Measurements from ENCODE around the gene KIDINS220.

The KIDINS220 gene

GRCh38 chr2:8867363-8867762, 29.9 kb upstream of the KIDINS220 start:
- no peak overlapping the region for H3K27ac ChIP-seq
- no peaks in the 10 kb centered on the region for H3K9me3 ChIP-seq (ENCODE audit: severe bottlenecking)
- DNase-seq: no peak
- no peaks in the 10 kb centered on the region for H3K27me3 ChIP-seq (ENCODE audit: insufficient read depth, low read depth, severe bottlenecking)
- H3K36me3 ChIP-seq: peaks cover 9% of the 10 kb centered on the region
- no peak for TF ChIP-seq CTCF (IDR thresholded peaks at IDR 0.05; ENCODE audit: low read depth, low read length)
- no peak overlapping the region for H3K4me3 ChIP-seq (ENCODE audit: low read depth, low read length)

DNA sequence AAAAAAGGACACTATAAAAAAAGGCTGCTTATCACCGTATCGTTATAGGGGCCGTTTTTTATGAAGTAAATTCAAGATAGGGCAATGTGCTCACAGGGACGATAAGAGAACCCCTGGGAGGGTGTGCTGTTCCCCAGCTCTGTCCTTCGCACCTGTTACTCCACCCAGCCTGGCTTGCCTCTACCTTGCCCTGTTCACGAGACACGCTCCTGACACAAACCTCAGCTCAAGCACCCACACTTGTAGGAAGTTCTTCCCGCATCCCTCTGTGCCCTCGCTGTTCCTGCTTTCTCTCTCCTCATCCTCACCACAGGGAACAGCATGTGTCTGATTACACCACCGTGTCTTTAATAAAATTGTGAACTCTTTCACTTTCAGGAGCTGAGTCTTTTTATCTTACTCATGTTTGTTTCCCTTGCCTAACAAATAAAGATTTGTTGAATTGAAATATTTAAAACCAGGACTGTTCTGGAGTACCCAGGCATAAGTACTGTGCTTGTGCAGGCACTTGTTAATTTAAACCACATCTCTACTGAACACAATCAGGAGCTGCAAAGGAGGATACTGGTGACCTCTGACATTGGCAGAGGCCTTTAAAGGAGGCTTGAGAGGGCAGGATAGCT, 26.0 kb upstream of the KIDINS220 start:
- Histone ChIP-seq H3K27ac (no peak overlapping the region), H3K9me3 (ENCODE audit: severe bottlenecking) (no peaks in the 10 kb centered on the region), H3K27me3 (ENCODE audit: insufficient read depth, low read depth, severe bottlenecking) (no peaks in the 10 kb centered on the region), H3K4me3 (ENCODE audit: low read depth, low read length) (no peak overlapping the region), H3K36me3 (peaks cover 9% of the 10 kb centered on the region)
- no peak for DNase-seq
- no peak for TF ChIP-seq CTCF (IDR thresholded peaks at IDR 0.05; ENCODE audit: low read depth, low read length)

DNA sequence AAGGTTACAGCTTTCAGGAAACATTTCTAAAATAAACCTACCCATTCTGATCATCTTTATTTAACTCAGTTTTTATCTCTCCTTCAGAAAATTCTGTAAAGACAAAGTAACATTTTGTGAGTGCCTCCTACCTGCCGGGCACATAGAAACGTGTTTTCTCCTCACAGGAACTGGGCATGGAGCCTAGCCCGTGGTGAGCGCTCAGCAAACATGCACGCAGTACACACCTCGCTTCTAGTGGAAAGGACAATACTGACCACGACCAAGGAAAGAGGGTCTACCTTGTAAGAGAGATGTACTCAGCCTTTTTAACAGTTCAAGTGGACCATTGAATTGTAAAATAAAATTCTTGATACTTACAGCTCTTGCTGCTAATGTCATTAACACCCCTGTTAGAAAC, 24.8 kb upstream of the KIDINS220 start:
- H3K36me3 ChIP-seq: peaks cover 7% of the 10 kb centered on the region
- no peak overlapping the region for H3K27ac ChIP-seq
- no peak for DNase-seq
- no peak for TF ChIP-seq CTCF (IDR thresholded peaks at IDR 0.05; ENCODE audit: low read depth, low read length)
- no peaks in the 10 kb centered on the region for H3K9me3 ChIP-seq (ENCODE audit: severe bottlenecking)
- H3K27me3 ChIP-seq (ENCODE audit: insufficient read depth, low read depth, severe bottlenecking): no peaks in the 10 kb centered on the region
- H3K4me3 ChIP-seq (ENCODE audit: low read depth, low read length): no peak overlapping the region

GRCh38 chr2:8861797-8862196, 24.4 kb upstream of the KIDINS220 start:
- no peaks in the 10 kb centered on the region for H3K27me3 ChIP-seq (ENCODE audit: insufficient read depth, low read depth, severe bottlenecking)
- DNase-seq: no peak
- no peak overlapping the region for H3K27ac ChIP-seq
- H3K4me3 ChIP-seq (ENCODE audit: low read depth, low read length): no peak overlapping the region
- no peak for TF ChIP-seq CTCF (IDR thresholded peaks at IDR 0.05; ENCODE audit: low read depth, low read length)
- no peaks in the 10 kb centered on the region for H3K9me3 ChIP-seq (ENCODE audit: severe bottlenecking)
- peaks cover 6% of the 10 kb centered on the region for H3K36me3 ChIP-seq

- H3K27ac ChIP-seq: no peak overlapping the region
- TF ChIP-seq CTCF (IDR thresholded peaks at IDR 0.05; ENCODE audit: low read depth, low read length): no peak
- H3K4me3 ChIP-seq (ENCODE audit: low read depth, low read length): no peak overlapping the region
- H3K27me3 ChIP-seq (ENCODE audit: insufficient read depth, low read depth, severe bottlenecking): no peaks in the 10 kb centered on the region
- H3K9me3 ChIP-seq (ENCODE audit: severe bottlenecking): no peaks in the 10 kb centered on the region
- no peak for DNase-seq
- H3K36me3 ChIP-seq: peaks cover 1% of the 10 kb centered on the region; the same call in 1 of the 2 replicates
Observed at GRCh38 chr2:8860239-8860638, 22.8 kb upstream of the KIDINS220 start.

GRCh38 chr2:8858910-8859309, 21.5 kb upstream of the KIDINS220 start:
- TF ChIP-seq CTCF (IDR thresholded peaks at IDR 0.05; ENCODE audit: low read depth, low read length): no peak
- H3K4me3 ChIP-seq (ENCODE audit: low read depth, low read length): no peak overlapping the region

More at GRCh38 chr2:8858910-8859309, 21.5 kb upstream of the KIDINS220 start:
- no peaks in the 10 kb centered on the region for H3K27me3 ChIP-seq (ENCODE audit: insufficient read depth, low read depth, severe bottlenecking)
- no peak overlapping the region for H3K27ac ChIP-seq
- no peaks in the 10 kb centered on the region for H3K9me3 ChIP-seq (ENCODE audit: severe bottlenecking)
- DNase-seq: no peak
- H3K36me3 ChIP-seq: no peaks in the 10 kb centered on the region; the same call in 1 of the 2 replicates
